Breast epithelium (tissue), 4 donors: ENCODE data around the gene LAYN. TPM values are rescaled to one million over a fixed set of nuclear protein-coding genes. Genes with fewer than 3 reads are reported as not detected.

Experiments used
- DNase-seq, 2 donors: peaks; one replicate each; pipeline ENCODE4 v3.0.0-alpha.2; 2019; ENCODE audit warnings: low spot score in 2 of 2
- H3K27ac ChIP-seq, 2 donors: fragments of 200-600 bp; sonication (generic) in 1 of 2; one replicate each; pipeline ENCODE4 v1.5.1; 2016 to 2019; ENCODE audit warnings: mild to moderate bottlenecking in 1 of 2
- H3K27me3 ChIP-seq, 2 donors: fragments of 200-600 bp; sonication (generic) in 1 of 2; one replicate each; pipeline versions ENCODE4 v1.5.1 to v1.6.0; 2017 to 2019; ENCODE audit warnings: control low read depth in 1 of 2, mild to moderate bottlenecking in 1 of 2
- H3K36me3 ChIP-seq: fragments of 200-600 bp; one replicate; pipeline ENCODE4 v1.5.1; 2019
- H3K4me1 ChIP-seq, 2 donors: fragments of 200-600 bp; sonication (generic); one replicate each; pipeline ENCODE4 v1.5.1; 2016 to 2019; ENCODE audit warnings: control low read depth in 1 of 2
- H3K4me3 ChIP-seq, 3 donors: fragments of 200-600 bp; sonication (generic); 1 replicate in 2 of 3; 2 replicates in 1 of 3; pipeline ENCODE4 v1.5.1; 2016 to 2019; ENCODE audit warnings: mild to moderate bottlenecking in 3 of 3, moderate library complexity in 2 of 3
- H3K9me3 ChIP-seq, 2 donors: fragments of 200-600 bp; sonication (generic) in 1 of 2; one replicate each; pipeline ENCODE4 v1.5.1; 2016 to 2019; ENCODE audit warnings: control low read depth in 1 of 2
- CTCF ChIP-seq, 3 donors: fragments of 450-650 bp; IDR thresholded peaks; one replicate each; pipeline ENCODE4 v1.5.1; 2016 to 2017; ENCODE audit warnings: antibody characterized with exemption in 3 of 3, mild to moderate bottlenecking in 3 of 3, moderate library complexity in 3 of 3
- POLR2A ChIP-seq: fragments of 450-650 bp; IDR thresholded peaks from one replicate; pipeline ENCODE4 v1.6.1; 2016; ENCODE audit warnings: antibody characterized with exemption, mild to moderate bottlenecking, moderate library complexity
- POLR2AphosphoS5 ChIP-seq, 3 donors: sonication (generic); formaldehyde crosslinking; IDR thresholded peaks; one replicate each; pipeline ENCODE4 v1.6.1; 2017; ENCODE audit warnings: antibody characterized with exemption in 3 of 3
- intact Hi-C: fragments of 100-400 bp; cut with DNase I; formaldehyde crosslinking; loops from one replicate; pipeline ENCODE4 v1.15.1; 2023; ENCODE audit warnings: low total_unique reads
- total RNA-seq, 3 donors: library from RNA; depleted of rRNA; stranded (reverse); fragments of >200 nt; gene quantifications; one replicate each; pipeline ENCODE4 v1.1.0, GENCODE V29; 2016

LAYN gene
- total RNA-seq = 10 to 100 TPM in 2 of 3 donors, 1 to 10 TPM in 1; 2.1 to 21.3 (median 19.9) TPM

- DNase-seq = peak; percentile 55 to 63
- Histone ChIP-seq H3K4me1 (no peaks in the 10 kb centered on the region), H3K36me3 (no peaks in the 10 kb centered on the region), H3K27me3 (peaks cover 0 to 3% of the 10 kb centered on the region in 2 donors), H3K27ac (peak within 1 kb of the TSS; percentile 77 to 90), H3K4me3 (peak within 1 kb of the TSS; percentile 51 to 91 (median 67)), H3K9me3 (no peaks in the 10 kb centered on the region)
- intact Hi-C loops = no loop called here
- TF ChIP-seq POLR2A = no peak
- TF ChIP-seq CTCF (IDR thresholded peaks at IDR 0.05) = no peak
- TF ChIP-seq POLR2AphosphoS5 (IDR thresholded peaks at IDR 0.05) = peak in 1 of 3 donors; percentile 4
Observed at GRCh38 chr11:111540114-111540936, at the start of gene LAYN. Gene LAYN (plus strand): TSS chr11:111540720. CDS start chr11:111540844, 124 bp downstream.

- no peak for DNase-seq
- Histone ChIP-seq H3K27ac (no peak overlapping the region), H3K9me3 (no peaks in the 10 kb centered on the region), H3K27me3 (no peaks in the 10 kb centered on the region), H3K4me1 (no peaks in the 10 kb centered on the region), H3K36me3 (no peaks in the 10 kb centered on the region), H3K4me3 (no peak overlapping the region)
- intact Hi-C loops = no loop called here
- TF ChIP-seq POLR2A (no peak), POLR2AphosphoS5 (IDR thresholded peaks at IDR 0.05) (no peak), CTCF (IDR thresholded peaks at IDR 0.05) (no peak)
Observed at GRCh38 chr11:111494040-111494439, 46.5 kb upstream of the LAYN start.

GRCh38 chr11:111499483-111499882 is 41.0 kb upstream of the LAYN start:
- TF ChIP-seq POLR2AphosphoS5 (IDR thresholded peaks at IDR 0.05) (no peak), POLR2A (no peak), CTCF (IDR thresholded peaks at IDR 0.05) (no peak)
- intact Hi-C loops = no loop called here
- no peaks in the 10 kb centered on the region for H3K27me3 ChIP-seq

GRCh38 chr11:111500481-111500880 is 40.0 kb upstream of the LAYN start:
- no peak for TF ChIP-seq CTCF (IDR thresholded peaks at IDR 0.05)
- no peak overlapping the region for H3K27ac ChIP-seq

More at GRCh38 chr11:111499483-111499882, 41.0 kb upstream of the LAYN start:
- no peak overlapping the region for H3K4me3 ChIP-seq
- DNase-seq = no peak
- no peaks in the 10 kb centered on the region for H3K36me3 ChIP-seq
- no peak overlapping the region for H3K27ac ChIP-seq
- H3K4me1 ChIP-seq = no peaks in the 10 kb centered on the region
- H3K9me3 ChIP-seq = no peaks in the 10 kb centered on the region

GRCh38 chr11:111502611-111503010 is 37.9 kb upstream of the LAYN start:
- Histone ChIP-seq H3K9me3 (no peaks in the 10 kb centered on the region), H3K4me1 (no peaks in the 10 kb centered on the region), H3K27ac (no peak overlapping the region), H3K27me3 (no peaks in the 10 kb centered on the region), H3K36me3 (no peaks in the 10 kb centered on the region), H3K4me3 (no peak overlapping the region)
- TF ChIP-seq POLR2A (no peak), CTCF (IDR thresholded peaks at IDR 0.05) (no peak), POLR2AphosphoS5 (IDR thresholded peaks at IDR 0.05) (no peak)
- DNase-seq = no peak
- intact Hi-C loops = no loop called here

More at GRCh38 chr11:111500481-111500880, 40.0 kb upstream of the LAYN start:
- Histone ChIP-seq H3K4me1 (no peaks in the 10 kb centered on the region), H3K4me3 (no peak overlapping the region), H3K27me3 (no peaks in the 10 kb centered on the region), H3K9me3 (no peaks in the 10 kb centered on the region), H3K36me3 (no peaks in the 10 kb centered on the region)
- intact Hi-C loops = no loop called here
- DNase-seq = no peak
